Measurements from ENCODE around the gene TRAPPC8.
"Not testable (repeated sequence)": the region's sequence is repeated elsewhere in the genome, so short reads cannot be mapped to it uniquely, and the experiment has no call there.

TRAPPC8 gene

GRCh38 chr18:31952223-31952622 is 9.3 kb upstream of the TRAPPC8 start:
- TF ChIP-seq, protein P1, sequence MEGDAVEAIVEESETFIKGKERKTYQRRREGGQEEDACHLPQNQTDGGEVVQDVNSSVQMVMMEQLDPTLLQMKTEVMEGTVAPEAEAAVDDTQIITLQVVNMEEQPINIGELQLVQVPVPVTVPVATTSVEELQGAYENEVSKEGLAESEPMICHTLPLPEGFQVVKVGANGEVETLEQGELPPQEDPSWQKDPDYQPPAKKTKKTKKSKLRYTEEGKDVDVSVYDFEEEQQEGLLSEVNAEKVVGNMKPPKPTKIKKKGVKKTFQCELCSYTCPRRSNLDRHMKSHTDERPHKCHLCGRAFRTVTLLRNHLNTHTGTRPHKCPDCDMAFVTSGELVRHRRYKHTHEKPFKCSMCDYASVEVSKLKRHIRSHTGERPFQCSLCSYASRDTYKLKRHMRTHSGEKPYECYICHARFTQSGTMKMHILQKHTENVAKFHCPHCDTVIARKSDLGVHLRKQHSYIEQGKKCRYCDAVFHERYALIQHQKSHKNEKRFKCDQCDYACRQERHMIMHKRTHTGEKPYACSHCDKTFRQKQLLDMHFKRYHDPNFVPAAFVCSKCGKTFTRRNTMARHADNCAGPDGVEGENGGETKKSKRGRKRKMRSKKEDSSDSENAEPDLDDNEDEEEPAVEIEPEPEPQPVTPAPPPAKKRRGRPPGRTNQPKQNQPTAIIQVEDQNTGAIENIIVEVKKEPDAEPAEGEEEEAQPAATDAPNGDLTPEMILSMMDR (conservative IDR thresholded peaks at IDR 0.05), result no peak
- TF ChIP-seq ZFX (IDR thresholded peaks at IDR 0.05), result no peak
- no peak overlapping the region for H3K27ac ChIP-seq

DNA sequence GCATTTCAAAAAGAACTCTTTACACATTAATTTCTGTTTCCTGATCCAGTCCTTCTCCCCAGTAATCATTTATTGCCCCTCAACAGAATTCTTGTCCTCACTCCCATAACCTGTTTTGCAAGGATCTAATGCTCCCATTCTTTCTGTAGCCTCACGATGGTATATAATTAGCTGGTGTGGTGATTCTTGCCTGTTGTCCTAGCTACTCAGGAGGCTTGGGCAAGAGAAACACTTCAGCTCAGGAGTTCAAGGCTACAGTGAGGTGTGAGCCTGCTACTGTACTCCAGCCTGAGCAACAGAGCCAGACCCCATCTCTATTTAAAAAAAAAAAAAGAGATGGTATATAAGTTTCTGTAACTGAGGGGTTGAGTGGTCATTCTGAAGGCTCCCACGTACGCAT is 7.7 kb upstream of the TRAPPC8 start:
- no peak overlapping the region for H3K27ac ChIP-seq
- TF ChIP-seq, protein P1 (conservative IDR thresholded peaks at IDR 0.05), result no peak
- TF ChIP-seq ZFX (IDR thresholded peaks at IDR 0.05), result no peak

DNA sequence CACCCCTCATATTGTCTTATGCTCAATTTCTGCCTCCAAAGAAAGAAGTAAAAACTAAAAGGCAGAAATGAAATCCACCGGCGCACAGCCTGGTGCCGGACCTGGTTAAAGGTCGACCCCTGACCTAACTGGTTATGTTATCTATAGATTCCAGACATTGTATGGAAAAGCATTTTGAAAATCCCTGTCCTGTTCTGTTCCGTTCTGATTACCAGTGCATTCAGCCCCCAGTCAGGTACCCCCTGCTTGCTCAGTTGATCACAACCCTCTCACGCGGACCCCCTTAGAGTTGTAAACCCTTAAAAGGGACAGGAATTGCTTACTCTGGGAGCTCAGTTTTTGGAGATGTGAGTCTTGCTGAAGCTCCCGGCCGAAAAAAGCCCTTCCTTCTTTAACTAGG is 5.4 kb upstream of the TRAPPC8 start:
- H3K27ac ChIP-seq, result not testable (repeated sequence)

GRCh38 chr18:31946305-31947046 is 3.5 kb upstream of the TRAPPC8 start:
- TF ChIP-seq ZFX (IDR thresholded peaks at IDR 0.05), result no peak
- TF ChIP-seq, protein P1 (conservative IDR thresholded peaks at IDR 0.05), result no peak
- H3K27ac ChIP-seq, result no peak overlapping the region

DNA sequence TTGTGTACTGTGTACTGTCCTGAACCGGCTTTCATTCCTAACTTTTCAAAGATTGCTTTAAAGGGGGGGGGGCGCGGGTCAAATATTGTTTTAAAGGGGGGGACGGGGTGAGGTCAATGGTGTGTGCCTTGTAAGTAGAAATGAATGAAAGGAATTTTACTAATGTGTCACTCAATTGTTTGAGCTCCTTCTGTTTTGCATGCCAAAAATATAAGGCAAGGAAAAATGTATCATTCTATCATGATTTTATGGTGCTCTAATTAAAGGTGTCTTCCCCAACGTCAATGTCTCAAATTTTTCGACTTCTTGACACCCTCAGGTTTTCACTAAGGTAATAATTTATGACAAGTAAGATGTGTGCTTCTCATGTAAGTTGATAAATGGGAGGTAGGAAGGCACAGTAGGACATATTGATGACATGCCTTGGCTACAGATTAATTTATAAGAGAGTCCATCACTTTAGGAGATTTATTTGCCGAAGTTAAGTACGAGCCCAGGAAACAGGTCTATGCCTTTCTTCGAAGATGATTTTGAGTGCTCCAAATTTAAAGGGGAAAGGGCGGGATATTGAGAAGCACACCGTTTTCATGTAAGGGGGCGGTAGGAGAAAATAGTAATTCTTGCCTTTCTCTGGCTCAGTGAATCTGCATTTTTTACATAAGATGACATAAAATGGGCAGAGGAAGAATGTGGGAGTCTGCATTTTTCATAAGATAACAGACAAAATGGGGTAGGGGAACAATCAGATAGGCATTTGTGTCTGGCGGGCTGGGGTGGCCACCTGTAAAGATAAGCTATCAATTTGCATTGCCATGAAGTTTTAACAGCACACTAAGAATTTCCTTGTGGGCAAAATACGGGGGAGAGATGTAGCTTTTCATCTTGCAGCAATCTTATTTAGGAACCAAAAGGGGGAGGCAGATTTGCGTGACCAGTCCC is 1.2 kb upstream of the TRAPPC8 start:
- peak overlapping the region; percentile 92 for H3K27ac ChIP-seq
- TF ChIP-seq ZFX (IDR thresholded peaks at IDR 0.05), result no peak
- TF ChIP-seq, protein P1 (conservative IDR thresholded peaks at IDR 0.05), result no peak

DNA sequence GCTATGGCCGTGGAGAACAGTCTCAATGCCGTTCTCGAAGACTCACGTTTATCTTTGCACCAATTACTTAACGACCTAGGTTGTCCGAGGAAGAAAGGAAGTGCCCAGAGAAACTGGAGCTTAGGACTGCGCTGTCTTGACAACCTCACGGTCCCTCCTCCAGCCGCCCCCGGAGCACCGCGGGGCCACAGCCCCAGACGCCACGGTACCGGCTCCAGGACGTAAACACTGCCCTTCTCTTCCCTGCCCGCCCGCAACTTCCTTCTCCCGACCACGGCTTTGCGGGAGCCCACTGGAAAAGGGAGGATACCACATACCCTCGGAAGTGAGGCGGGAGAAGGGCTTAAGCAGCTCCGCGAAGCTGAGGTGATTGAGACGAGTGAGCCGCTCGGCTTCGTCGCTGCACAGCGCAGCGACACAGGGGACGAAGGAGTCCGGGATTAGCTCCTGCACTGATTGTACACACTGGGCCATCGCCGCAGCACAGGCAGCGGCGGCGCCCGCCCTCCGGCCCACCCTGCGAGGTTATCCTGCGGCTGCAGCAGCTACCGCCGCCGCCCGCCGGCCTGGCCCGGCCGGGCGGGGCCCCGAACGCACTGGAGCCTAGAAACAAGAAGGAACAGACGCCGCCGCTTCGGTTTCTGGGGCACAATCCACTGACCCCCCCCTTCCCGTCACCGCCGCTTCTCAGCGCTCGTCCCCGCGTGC is 483 bp downstream of the TRAPPC8 start:
- peak overlapping the region; percentile 92 for H3K27ac ChIP-seq
- peak; percentile 74 for TF ChIP-seq ZFX (IDR thresholded peaks at IDR 0.05)
- TF ChIP-seq, protein P1 (conservative IDR thresholded peaks at IDR 0.05), result no peak

DNA sequence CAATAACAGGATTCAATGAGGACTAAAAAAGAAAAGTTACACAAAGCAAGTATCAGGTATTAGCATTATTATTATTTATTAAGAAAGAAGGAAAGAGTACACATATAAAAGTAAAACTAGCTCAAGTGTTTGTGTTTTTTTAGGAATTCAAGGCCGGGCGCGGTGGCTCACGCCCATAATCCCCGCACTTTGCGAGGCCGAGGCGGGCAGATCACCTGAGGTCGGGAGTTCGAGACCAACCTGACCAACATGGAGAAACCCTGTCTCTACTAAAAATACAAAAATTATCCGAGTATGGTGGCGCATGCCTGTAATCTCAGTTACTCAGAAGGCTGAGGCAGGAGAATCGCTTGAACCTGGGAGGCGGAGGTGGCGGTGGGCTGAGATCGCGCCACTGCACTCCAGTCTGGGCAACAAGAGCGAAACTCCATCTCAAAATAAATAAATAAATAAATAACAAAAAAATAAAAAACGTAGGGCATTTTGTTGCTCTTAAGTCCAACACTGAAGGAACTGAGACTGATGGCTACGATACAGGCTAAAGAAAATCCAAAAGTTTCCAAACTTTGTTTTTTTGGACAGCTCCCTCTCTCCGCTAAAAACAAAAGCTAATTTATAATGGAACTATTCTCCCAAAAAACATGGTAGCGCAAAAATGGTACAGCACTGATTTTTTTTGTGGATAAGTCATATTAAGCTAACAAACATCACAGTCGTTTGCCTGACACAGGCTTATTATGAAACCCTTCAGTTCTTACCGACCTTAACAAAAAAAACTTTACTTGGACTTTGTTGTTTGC is 1.7 kb downstream of the TRAPPC8 start:
- no peak overlapping the region for H3K27ac ChIP-seq
- TF ChIP-seq, protein P1 (conservative IDR thresholded peaks at IDR 0.05), result no peak
- no peak for TF ChIP-seq ZFX (IDR thresholded peaks at IDR 0.05)

GRCh38 chr18:31934773-31935172 is 8.2 kb downstream of the TRAPPC8 start:
- not testable (repeated sequence) for H3K27ac ChIP-seq
